GM06990 (cell line): ENCODE data around the gene MAS1L.
A peak's percentile ranks its signal among the peaks of the same experiment; 100 is the strongest.

Experiments
- DNase-seq: peaks from one replicate; pipeline ENCODE4 v3.0.0-alpha.2; 2011; ENCODE audit not compliant: insufficient read length; ENCODE audit errors: extremely low read depth
- H3K27me3 ChIP-seq: replicated peaks from 2 replicates; pipeline ENCODE4 v1.6.0; 2011; ENCODE audit warnings: low read length; ENCODE audit not compliant: control insufficient read depth, insufficient read depth
- H3K36me3 ChIP-seq: 2 replicates; pipeline ENCODE4 v1.5.1; 2011; ENCODE audit warnings: low read length; ENCODE audit not compliant: control insufficient read depth, insufficient read depth
- H3K4me3 ChIP-seq: replicated peaks from 2 replicates; pipeline ENCODE4 v1.5.1; 2011; ENCODE audit warnings: low read depth, mild to moderate bottlenecking, control low read depth, low read length
- CTCF ChIP-seq: IDR thresholded peaks from 2 replicates; pipeline ENCODE4 v1.5.1; 2011; ENCODE audit warnings: low read length, control low read depth, mild to moderate bottlenecking, inconsistent platforms; ENCODE audit not compliant: insufficient read depth, poor library complexity, severe bottlenecking

Gene MAS1L

GRCh38 chr6:29510202-29510601, 22.4 kb upstream of the MAS1L start:
- Histone ChIP-seq H3K27me3 (no peaks in the 10 kb centered on the region; the same call in 1 of the 2 replicates), H3K36me3 (no peaks in the 10 kb centered on the region), H3K4me3 (no peak overlapping the region)
- no peak for TF ChIP-seq CTCF
- no peak for DNase-seq

- H3K27me3 ChIP-seq = no peaks in the 10 kb centered on the region; the same call in 1 of the 2 replicates
- no peaks in the 10 kb centered on the region for H3K36me3 ChIP-seq
- no peak for TF ChIP-seq CTCF
- H3K4me3 ChIP-seq = no peak overlapping the region
- DNase-seq = no peak
Measured at GRCh38 chr6:29509711-29510110, 22.0 kb upstream of the MAS1L start.

- Histone ChIP-seq H3K4me3 (no peak overlapping the region), H3K36me3 (no peaks in the 10 kb centered on the region), H3K27me3 (no peaks in the 10 kb centered on the region; the same call in 1 of the 2 replicates)
- TF ChIP-seq CTCF = no peak
- DNase-seq = peak; percentile 29
Measured at GRCh38 chr6:29509239-29509638, 21.5 kb upstream of the MAS1L start.

- no peak for TF ChIP-seq CTCF
- H3K36me3 ChIP-seq = no peaks in the 10 kb centered on the region
- no peaks in the 10 kb centered on the region for H3K27me3 ChIP-seq
- H3K4me3 ChIP-seq = no peak overlapping the region
- DNase-seq = no peak
Measured at GRCh38 chr6:29507319-29507718, 19.6 kb upstream of the MAS1L start.

- no peaks in the 10 kb centered on the region for H3K27me3 ChIP-seq
- DNase-seq = no peak
- no peak overlapping the region for H3K4me3 ChIP-seq
- no peaks in the 10 kb centered on the region for H3K36me3 ChIP-seq
- no peak for TF ChIP-seq CTCF
Measured at GRCh38 chr6:29506446-29507067, 18.8 kb upstream of the MAS1L start.

GRCh38 chr6:29505808-29506207, 18.1 kb upstream of the MAS1L start:
- no peak for TF ChIP-seq CTCF
- Histone ChIP-seq H3K4me3 (no peak overlapping the region), H3K27me3 (no peaks in the 10 kb centered on the region), H3K36me3 (no peaks in the 10 kb centered on the region)
- DNase-seq = no peak
